Midbrain (tissue), 1 donor: ENCODE measurements around the gene LCN2.
"Not testable (repeated sequence)": the region's sequence is repeated elsewhere in the genome, so short reads cannot be mapped to it uniquely, and the experiment has no call there.

Experiments
- DNase-seq: peaks from one replicate; lab custom pipeline; 2025; lab: John Stamatoyannopoulos, UW

LCN2 gene

GRCh38 chr9:128127990-128128835 is 21.0 kb upstream of the LCN2 start:
- DNase-seq, result peak; percentile 95

- DNase-seq, result no peak
Measured at GRCh38 chr9:128128836-128129590, 20.2 kb upstream of the LCN2 start.

DNA sequence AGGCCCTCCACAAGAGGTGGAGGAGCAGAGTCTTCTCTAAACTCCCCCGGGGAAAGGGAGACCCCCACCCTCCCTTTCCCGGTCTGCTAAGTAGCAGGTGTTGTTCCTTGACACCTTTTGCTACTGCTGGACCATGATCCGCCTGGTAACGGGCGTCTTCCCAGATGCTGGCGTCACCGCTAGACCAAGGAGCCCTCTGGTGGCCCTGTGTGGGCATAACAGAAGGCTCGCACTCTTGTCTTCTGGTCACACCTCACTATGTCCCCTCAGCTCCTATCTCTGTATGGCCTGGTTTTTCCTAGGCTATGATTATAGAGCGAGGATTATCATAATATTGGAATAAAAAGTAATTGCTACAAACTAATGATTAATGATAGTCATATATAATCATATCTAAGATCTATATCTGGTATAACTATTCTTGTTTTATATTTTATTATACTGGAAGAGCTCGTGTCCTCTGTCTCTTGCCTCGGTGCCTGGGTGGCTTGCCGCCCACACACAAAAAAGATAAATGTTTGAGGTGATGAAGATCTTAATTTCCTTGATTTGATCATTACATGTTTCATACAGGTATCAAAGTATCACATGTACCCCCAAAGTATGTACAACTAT is 19.2 kb upstream of the LCN2 start:
- not testable (repeated sequence) for DNase-seq

- not testable (repeated sequence) for DNase-seq
Measured at GRCh38 chr9:128130651-128131050, 18.6 kb upstream of the LCN2 start.

DNA sequence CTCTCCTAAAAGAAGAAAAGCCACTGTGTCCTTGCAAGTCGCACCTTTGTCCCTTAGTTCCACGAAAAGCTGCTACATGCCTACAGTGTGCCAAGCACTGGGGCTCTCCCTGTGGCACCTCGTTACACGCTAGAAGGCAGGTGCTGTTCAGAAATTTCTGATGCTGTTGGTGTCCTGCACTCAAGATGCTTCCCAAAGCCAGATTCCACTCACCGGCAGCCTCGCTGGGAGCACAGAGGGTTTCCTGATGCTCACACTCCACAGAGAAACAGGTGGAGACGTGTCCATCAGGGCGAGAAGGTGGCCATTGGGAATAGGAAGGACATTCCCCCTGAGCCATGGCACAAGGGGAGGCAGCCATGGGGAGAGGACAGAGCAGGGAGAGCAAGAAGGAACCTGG is 17.9 kb upstream of the LCN2 start:
- not testable (repeated sequence) for DNase-seq

GRCh38 chr9:128132139-128132538 is 17.1 kb upstream of the LCN2 start:
- not testable (repeated sequence) for DNase-seq

- DNase-seq, result not testable (repeated sequence)
Measured at GRCh38 chr9:128135561-128135960, 13.7 kb upstream of the LCN2 start.

GRCh38 chr9:128136816-128137793 is 12.1 kb upstream of the LCN2 start:
- DNase-seq, result no peak

DNA sequence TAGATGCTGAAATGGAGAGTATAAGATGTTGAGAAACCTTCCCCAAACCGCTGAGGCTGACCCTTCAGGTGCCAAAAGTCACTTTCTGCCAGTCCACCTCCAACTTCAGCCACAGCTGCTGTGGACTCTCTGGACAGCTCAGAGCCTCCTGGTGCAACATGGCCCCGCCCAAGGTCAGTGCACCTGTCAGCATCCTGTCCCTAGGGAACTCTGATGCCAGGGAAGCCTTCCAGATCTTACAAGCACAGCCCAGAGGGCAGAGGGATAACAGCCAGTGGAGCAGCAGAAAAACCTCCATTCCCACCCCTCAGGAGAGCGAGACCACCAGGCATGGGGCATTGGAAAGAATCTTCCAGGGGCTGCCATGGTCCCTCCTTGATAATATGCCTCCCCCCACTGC is 11.3 kb upstream of the LCN2 start:
- no peak for DNase-seq

DNA sequence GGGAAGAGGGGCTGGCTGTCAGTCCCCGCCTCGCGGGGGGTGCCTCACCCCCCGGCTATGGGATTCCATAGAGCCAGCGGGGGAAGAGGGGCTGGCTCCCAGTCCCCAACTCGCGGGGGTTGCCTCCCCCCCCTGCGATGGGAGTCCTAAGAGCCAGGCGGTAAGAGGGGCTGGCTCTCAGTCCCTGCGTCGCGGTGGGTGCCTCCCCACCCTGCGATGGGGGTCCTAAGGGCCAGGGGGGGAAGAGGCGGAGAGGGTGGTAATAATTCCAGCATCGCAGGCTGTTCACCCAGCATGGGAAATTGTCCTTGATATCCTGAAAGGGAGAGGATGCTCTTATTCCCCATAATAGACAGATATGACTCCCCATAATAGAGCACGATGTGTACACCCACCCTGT is 9.6 kb upstream of the LCN2 start:
- no peak for DNase-seq

GRCh38 chr9:128141604-128142003 is 7.6 kb upstream of the LCN2 start:
- no peak for DNase-seq

GRCh38 chr9:128142061-128142460 is 7.2 kb upstream of the LCN2 start:
- no peak for DNase-seq

DNA sequence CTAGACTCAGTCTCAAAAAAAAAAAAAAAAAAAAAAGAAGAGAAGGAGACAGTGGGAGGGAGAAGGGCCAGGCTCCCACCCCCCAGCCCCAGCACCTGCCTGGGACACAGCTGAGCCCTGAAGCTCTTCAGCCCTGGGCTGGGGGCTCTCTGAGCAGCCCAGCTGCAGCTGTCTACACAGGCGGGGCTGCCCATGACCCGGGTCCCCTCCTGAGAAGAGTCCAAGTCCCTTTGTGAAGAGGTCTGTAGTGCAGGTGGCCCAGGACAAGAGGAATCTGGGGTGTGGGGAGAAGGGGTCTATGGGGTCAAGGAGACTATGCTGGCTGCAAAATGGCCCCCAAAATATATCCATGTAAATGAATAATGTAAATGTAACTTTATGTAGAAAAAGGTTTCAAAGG is 6.7 kb upstream of the LCN2 start:
- no peak for DNase-seq

- no peak for DNase-seq
Measured at GRCh38 chr9:128143525-128144238, 5.6 kb upstream of the LCN2 start.

DNA sequence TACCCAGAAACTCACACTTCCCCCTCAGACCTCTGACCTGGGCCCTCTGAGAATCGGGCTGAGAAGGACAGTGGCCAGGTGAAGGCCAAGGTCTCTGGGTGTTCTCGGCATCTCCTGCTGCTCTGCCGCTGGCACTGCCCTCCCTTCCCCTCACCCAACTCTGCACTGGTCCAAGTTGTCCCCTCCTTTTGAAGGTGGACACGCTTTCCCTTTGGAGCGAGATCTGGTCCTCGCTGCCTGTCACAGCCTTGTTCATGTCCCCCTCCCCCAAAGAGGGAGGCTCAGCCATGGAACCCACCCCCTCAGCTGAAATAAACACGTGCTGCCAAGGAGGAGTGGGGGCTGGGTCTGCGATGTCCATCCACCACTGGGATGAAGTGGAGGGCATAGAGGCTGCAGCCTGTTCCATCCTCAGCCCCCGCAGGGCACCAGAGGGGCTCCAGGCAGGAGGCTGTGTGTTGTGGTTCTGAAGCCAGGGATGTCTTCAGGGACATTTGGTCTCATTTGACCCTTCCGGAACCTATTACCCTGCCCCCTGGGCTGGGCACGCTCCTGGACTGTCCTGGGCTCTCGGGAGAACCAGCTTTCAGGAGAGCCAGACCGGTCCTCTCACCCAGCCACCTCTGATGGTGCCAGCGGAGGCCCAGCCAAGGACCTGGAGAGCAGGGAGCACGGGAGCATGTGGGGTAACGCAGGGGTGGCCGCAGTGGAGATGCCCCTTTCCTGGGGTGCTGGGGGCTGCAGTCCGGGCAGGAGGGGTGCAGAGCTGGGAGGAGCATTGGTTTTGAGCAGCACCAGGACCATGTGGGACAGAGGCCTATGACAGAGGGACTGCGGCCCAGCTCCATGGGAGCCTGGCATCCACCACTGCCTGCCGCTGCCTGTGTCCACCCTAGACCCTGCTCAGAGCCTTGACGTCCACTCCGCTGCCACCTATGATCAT is 4.7 kb upstream of the LCN2 start:
- no peak for DNase-seq

- DNase-seq, result no peak
Measured at GRCh38 chr9:128145536-128145935, 3.7 kb upstream of the LCN2 start.

DNA sequence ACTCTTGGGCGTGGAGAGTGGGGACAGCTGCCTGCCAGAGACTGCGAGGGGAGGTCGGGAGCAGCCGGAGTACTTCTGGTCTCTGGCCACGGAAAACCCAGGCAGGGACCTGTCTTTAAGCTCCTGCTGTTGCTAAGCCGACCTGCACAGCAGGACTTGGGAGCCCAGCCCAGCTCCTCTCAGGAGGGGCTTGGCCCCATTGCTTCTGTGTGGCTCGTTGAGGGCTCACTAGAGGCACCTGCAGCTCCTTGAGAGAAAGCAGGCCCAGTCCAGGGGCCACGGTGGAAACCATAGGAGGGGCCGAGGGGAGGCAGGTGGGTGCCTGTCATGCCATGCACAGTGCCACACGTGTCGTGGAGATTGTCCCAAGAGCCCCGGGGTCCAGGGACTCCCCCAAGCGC is 3.3 kb upstream of the LCN2 start:
- no peak for DNase-seq

DNA sequence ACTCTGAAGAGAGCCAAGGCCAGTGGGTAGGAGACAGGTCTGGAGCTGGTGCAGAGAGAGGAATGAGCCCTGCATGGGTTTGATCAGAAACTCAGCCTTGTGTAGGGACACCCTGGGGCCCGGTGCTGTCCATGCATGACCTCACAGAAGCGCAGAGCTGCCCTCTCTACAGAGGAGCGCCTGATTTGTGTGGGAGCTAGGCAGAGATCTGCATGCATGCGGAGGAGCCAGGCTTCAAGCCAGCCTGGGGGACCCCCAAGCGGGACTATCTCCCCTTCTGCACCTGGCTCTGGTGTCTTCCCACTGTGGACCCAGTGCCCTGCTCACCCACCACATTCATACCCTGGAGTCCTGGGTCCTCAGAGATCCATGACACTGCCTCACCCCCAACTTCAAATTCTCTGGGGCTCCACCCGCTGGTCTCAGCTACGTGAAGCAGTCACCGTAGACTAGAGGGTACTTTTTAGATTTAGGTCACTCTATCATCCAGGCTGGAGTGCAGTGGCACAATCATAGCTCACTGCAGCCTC is 2.6 kb upstream of the LCN2 start:
- no peak for DNase-seq

DNA sequence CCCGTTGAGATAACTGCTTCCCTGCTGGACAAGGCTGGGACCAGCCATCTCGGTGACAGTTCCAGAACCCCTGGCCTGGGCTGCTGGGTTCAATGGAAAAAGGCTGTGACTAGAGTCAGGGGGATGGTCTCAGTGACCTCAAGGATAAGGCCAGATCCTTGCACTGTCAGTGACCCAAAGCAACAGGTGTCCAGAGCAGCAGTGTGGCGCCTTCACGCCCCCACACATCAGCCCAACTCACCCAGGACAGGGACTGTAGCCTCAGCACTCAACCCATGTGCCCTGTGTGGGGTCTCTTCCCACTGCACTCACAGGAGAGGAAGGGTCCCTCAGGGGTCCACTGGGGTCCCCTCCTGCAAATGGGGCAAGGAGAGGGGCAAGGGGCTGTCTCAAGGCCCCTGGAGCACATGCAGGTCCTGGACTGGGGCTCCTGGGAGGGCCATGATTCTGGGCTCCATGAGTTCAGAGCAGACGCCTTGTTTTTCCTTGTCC is 698 bp upstream of the LCN2 start:
- no peak for DNase-seq
